GM19395 (cell line): ENCODE measurements around the gene RBAK.
"Not testable (repeated sequence)": the region's sequence is repeated elsewhere in the genome, so short reads cannot be mapped to it uniquely, and the experiment has no call there.

Experiments used
- ATAC-seq: cut with Tn5 transposase; IDR thresholded peaks from one replicate; pipeline ENCODE4 v1.9.1; 2021; ENCODE audit warnings: mild to moderate bottlenecking, moderate library complexity; ENCODE audit not compliant: unreplicated experiment

RBAK gene

DNA sequence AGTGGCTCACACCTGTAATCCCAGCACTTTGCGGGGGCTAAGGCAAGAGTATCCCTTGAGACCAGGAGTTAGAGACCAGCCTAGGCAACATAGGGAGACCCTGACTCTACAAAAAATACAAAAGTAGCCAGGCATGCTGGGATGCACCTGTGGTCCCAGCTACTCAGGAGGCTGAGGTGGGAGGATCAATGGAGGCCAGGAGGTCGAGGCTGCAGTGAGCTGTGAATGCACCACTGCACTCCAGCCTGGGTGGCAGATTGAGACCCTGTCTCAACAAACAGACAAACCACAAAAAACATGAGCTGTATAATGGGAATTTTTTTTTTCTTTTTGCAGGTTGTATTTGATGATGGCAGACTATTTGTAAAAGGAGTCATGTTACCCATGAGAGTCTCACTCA lies 1.5 kb downstream of the RBAK start:
- ATAC-seq = not testable (repeated sequence)

DNA sequence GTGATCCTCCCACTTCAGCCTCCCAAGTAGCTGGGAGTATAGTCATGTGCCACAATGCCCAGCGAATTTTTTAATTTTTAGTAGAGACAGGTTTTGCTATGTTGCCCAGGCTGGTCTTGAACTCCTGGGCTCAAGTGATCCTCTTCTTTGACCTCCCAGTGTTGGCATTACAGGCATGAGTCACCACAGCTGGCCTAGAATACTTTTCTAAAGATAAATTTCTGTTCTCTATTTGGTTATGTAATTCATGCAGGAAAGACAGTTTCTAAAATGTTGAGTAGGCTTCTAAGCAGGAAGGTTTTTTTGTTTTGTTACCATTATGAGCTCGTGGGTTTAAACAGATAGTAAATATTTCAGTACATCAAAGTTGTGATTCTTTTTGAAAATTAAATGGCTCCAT lies 5.0 kb downstream of the RBAK start:
- no peak for ATAC-seq

DNA sequence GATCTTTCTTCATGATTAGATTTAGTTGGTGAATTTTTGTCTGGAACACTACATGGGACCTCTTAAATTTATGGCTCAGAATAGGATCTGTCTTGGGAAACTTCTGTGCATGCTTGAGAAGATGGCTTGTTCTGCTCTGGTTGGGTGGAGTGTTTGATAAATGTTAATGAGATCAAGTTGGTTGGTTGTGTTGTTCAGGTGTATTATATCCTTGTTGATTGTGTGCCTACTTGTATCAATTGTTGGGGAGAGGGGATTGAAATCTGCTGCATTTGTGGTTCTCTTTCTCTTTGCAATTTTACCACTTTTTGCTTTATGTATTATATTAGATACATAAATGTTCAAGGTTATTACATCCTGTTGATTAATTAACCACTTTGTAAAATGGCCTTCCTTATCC lies 6.1 kb downstream of the RBAK start:
- not testable (repeated sequence) for ATAC-seq

DNA sequence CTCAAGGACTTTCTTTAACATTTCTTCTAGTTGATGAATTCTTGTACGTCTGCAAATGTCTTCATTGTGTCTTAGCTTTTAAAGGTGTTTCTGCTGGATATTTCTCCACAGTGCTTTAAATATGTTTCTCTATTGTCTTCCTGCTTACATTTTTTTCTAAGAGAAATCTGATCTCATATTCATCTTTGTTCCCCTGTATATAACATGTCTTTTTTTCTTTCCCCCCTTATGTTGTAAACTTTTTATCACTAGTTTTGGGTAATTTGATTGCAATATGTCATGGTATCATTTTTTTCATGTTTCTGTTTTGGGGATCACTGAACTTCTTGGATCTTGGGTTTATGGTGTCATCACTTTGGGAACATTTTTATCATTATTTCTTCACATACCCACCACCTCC lies 7.5 kb downstream of the RBAK start:
- ATAC-seq = no peak

DNA sequence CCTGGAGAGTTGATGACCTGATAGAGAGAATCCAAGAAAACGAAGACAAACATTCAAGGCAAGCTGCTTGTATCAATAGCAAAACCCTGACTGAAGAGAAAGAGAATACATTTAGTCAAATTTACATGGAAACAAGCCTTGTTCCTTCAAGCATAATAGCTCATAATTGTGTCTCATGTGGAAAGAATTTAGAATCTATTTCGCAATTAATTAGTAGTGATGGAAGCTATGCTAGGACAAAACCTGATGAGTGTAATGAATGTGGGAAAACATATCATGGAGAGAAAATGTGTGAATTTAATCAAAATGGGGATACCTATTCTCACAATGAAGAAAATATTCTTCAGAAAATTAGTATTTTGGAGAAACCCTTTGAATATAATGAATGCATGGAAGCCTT lies 18.0 kb downstream of the RBAK start:
- ATAC-seq = no peak

DNA sequence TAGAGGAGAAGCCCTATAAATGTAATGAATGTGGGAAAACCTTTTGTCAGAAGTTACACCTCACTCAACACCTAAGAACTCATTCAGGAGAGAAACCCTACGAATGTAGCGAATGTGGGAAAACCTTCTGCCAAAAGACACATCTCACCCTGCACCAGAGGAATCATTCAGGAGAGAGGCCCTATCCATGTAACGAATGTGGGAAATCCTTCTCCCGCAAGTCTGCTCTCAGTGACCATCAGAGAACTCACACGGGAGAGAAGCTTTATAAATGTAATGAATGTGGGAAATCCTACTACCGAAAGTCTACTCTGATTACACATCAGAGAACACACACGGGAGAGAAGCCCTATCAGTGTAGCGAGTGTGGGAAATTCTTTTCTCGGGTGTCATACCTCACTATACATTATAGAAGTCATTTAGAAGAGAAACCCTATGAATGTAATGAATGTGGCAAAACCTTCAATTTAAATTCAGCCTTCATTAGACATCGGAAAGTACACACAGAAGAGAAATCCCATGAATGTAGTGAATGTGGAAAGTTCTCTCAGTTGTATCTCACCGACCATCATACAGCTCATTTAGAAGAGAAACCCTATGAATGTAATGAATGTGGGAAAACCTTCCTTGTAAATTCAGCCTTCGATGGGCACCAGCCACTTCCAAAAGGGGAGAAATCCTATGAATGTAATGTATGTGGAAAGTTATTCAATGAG lies 18.9 kb downstream of the RBAK start:
- ATAC-seq = no peak

DNA sequence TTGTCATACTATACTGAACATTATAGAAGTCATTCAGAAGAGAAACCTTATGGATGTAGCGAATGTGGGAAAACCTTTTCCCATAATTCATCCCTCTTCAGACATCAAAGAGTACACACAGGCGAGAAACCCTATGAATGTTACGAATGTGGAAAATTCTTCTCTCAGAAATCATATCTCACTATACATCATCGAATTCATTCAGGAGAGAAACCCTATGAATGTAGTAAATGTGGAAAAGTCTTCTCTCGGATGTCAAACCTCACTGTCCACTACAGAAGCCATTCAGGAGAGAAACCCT lies 19.4 kb downstream of the RBAK start:
- no peak for ATAC-seq

DNA sequence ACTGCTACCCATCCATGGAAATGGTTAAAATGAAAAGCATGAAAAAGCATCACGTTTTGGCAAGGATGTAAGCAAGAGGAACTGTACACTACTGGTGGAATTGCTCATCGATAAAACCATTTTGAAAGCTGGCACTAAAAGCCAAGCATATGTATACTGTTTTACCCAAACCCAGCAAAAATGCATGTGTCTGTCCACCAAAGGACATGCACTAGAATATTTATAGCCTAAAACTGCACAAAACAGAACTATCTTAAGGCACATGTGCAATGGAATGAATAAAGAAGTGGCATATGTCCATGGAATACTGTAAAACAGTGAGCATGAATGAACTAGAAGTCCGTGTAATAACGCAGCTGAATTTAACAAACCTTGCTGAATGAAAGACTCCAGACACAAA lies 22.9 kb downstream of the RBAK start:
- no peak for ATAC-seq

DNA sequence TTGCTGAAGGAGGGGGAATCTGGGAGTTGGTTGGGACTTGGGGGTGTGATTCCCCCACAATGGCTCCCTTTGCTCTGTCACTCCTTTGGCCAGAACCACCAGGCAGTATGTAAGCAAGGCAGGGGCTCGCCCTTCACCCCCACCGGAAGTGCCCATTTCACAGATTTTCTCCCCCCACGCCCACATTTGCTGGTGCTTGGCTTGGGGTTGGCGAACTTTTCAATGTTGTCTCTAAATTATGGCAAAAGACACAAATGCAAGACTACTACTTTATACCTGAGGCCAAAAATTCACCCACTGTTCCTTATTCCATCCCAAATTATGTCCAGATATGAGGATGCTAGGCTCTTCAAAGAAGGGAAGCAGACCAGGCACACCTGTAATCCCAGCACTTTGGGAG lies 24.5 kb downstream of the RBAK start:
- ATAC-seq = no peak

DNA sequence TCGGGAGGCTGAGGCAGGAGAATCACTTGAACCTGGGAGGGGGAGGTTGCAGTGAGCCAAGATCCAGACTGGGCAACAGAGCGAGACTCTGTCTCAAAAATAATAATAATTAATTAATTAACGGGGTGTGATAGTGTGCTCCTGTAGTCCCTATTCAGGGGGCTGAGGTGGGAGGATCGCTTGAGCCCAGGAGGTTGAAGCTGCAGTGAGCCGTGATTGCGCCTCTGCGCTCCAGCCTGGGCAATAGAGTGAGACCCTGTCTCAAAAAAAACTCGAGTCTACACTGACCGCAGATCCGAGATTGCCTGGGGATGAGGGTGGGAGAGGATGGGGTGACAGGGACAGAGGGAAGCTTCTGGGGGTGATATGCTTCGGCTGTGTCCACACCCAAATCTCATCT lies 29.5 kb downstream of the RBAK start:
- ATAC-seq = not testable (repeated sequence)

DNA sequence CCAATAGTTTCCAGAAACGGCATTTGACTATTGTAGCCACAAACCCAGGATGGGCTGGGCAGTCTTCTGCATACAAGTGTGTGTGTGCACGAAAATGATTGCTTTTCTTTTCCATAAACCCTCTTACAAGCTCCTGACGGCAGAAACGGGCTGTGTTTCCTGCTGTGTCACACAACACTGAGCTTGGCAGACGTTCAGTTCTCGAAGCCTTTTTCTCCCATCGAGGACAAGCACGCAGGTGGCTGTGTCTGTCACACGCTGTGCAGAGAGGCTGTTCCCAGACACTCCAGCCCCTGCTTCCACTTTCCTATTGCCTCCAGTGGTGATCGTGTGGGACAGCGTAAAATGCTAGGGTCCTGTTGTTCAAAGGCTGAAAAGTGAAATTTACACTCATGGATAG lies 32.1 kb downstream of the RBAK start:
- no peak for ATAC-seq

DNA sequence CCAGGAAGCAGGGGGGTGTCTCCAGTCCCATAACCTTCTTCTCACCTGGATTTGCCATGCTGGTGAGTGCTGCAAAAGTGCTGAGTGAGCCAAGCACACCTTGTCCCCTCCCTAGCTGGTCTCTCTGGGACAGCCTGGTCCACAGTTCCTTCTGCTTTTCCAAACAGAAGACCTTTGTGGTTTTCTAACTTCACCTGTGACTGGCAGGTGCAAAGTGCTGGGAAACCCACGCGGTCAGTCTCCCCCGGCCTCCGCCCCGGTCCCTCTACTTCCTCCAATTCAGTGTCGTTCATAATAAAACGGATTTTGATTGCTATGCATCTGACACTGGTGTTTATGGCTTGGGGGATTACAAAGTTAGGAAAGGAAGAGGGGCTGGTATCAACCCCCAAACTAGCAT lies 37.1 kb downstream of the RBAK start:
- ATAC-seq = no peak

DNA sequence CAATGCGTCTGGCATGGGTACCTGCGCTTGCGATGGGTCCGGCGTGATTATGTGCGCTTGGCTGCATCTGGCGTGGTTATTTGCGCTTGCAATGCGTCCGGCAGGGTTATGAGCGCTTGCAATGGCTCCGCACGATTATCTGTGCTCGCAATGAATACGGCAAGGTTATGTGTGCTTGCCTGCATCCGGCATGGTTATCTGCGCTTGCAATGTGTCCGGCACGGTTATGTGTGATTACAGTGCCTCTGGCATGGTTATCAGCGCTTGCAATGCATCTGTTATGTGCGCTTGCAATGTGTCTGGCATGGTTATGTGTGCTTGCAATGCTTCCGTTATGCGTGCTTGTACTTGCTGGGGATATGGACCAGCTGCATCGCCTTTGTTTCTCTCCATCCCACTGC lies 37.7 kb downstream of the RBAK start:
- ATAC-seq = no peak

DNA sequence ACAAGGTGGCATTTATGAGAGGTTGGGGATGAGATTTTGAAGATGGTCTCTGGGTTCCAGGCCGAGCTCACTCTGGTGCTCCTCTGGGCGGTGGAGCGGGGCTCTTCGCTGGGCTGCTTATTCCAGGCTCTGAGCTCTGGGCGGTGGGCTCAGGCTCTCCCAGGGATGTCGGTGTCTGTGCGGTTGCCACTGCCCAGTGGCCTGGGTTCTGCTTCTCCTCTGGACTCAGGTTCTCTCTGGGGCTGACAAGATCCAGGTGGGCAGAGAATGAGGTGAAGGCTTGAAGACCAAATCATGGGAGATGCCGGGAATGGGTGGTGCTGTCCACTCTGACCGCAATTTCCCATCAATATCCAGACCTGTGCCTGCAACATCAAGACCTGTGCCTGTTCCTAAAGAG lies 40.6 kb downstream of the RBAK start:
- no peak for ATAC-seq

DNA sequence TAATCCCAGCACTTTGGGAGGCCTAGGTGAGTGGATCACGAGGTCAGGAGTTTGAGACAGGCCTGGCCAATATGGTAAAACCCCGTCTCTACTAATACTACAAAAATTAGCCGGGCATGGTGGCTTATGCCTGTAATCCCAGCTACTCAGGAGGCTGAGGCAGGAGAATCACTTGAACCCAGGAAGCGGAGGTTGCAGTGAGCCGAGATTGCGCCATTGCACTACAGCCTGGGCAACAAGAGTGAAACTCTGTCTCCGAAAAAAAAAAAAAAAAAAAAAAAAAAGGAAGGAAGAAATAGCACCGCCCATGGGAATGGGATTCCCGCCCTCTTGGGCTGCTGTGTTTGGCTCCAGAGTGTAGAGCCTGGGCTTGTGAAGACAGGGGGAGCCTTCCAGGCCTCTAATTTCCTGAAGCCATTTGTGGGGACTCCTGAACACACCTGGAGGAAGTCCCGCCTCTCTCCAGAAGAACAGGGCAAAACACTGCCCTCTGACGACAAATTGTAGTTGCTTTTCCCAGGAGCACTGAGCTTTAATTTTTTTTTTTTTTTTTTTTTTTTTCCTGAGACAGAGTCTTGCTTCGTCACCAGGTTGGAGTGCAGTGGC lies 42.7 kb downstream of the RBAK start:
- not testable (repeated sequence) for ATAC-seq

DNA sequence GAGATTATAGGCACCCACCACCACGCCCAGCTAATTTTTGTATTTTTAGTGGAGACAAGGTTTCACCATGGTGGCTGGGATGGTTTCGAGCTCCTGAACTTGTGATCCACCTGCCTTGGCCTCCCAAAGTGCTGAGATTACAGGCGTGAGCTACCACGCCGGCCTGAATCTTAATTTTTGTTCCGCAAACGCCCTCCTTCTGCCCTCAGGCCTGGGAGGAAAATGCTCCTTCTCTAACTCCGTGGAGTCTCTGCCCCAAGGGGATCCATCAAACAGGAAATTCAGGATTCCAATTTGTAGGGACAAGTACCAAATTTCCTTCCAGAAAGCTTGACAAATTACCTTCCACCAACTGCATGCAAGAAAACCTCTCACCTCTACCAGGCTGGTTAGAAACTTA lies 43.2 kb downstream of the RBAK start:
- no peak for ATAC-seq

DNA sequence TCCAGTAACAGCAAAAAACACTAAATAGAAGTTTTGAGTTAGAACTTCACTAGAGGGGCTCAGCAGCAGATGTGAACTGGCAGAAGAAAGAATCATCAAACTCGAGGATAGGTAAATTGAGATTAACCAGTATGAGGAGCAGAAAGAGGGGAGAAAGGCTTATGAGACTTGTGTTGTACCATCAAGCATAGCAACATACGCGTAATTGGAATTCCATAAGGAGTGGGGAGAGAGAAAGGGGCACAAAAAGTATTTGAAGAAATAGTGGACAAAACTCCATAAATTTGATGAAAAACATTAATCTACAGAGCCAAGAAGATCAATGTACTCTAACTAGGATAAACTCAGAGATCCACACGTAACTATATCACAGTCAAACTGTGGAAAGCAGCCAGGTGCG lies 48.3 kb downstream of the RBAK start:
- no peak for ATAC-seq

DNA sequence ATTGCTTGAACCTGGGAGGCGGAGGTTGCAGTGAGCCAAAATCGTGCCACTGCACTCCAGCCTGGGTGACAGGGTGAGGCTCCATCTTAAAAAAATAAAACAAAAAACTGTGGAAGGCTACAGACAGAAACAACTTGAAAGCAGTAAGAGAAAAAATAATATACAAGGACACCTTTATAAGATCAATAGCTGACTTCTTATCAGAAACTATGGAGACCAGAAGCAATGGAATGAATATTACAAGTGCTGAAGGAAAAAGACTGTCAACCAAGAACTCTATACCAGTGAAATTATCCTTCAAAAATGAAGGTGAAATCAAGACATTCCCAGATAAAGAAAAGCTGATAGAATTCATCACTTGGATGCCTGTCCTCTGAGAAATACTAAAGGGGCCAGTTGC lies 49.0 kb downstream of the RBAK start:
- no peak for ATAC-seq

DNA sequence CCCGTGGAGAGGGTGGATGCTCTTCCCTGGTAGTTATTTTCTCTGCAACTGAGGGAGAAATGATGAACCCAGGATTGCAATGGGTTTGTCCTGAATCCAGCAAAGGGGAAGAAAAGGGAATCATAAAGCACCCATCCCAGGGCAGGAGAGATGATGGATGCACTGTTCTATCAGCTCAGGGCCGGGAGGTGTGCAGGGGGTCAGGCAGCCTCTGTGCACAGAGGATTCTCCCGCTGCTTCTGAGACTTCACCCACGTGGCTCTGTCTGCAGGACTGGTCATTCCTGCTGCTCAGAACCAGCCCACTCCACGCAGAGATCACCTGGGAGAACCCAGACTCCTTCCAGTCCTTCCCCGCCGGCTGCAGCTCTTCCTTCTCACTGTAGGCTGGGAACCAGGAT lies 70.7 kb downstream of the RBAK start:
- ATAC-seq = no peak

DNA sequence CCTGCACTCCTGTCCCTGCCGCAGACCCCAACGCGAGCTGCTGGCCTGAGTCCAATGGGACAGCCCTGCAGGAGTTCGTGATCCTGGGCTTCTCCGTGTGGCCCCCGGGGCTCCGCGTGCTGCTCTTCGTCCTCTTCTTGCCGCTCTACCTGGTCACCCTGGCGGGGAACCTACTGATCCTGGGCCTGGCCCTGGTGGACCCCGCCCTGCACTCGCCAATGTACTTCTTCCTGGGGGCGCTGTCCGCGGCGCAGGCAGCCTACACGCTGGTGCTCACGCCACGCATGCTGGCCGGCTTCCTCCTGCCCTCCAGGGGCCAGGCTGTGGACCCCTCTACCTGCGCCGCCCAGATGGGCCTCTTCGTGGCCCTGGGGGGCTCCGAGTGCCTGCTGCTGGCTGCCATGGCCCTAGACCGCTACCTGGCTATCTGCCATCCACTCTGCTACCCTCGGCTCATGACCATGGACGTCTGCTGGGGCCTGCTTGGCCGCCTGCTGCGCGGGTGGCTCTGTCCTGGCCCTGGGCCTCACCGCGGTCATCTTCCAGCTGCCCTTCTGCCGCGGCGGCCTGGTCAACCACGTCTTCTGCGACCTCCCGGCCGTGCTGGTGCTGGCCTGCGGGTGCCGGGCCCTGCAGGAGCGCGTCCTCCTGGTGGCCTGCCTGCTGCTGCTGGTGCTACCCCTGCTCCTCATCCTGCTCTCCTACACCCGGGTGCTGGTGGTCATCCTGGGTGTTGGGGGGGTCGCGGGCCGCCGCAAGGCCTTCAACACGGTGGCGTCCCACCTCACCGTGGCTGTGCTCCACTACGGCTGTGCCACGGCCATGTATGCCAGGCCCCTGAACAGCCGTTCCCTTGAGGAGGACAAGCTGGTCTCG lies 71.7 kb downstream of the RBAK start:
- no peak for ATAC-seq
